Measurements from ENCODE around the gene GPC5.

- no peak for TF ChIP-seq CTCF (IDR thresholded peaks at IDR 0.05)
- no peak for TF ChIP-seq POLR2A (IDR thresholded peaks at IDR 0.05)
- TF ChIP-seq EP300 (IDR thresholded peaks at IDR 0.05) = no peak
Measured at GRCh38 chr13:91526543-91527033, 128.2 kb downstream of the GPC5 start.
